ENCODE results near the gene SCN10A.

Gene SCN10A

DNA sequence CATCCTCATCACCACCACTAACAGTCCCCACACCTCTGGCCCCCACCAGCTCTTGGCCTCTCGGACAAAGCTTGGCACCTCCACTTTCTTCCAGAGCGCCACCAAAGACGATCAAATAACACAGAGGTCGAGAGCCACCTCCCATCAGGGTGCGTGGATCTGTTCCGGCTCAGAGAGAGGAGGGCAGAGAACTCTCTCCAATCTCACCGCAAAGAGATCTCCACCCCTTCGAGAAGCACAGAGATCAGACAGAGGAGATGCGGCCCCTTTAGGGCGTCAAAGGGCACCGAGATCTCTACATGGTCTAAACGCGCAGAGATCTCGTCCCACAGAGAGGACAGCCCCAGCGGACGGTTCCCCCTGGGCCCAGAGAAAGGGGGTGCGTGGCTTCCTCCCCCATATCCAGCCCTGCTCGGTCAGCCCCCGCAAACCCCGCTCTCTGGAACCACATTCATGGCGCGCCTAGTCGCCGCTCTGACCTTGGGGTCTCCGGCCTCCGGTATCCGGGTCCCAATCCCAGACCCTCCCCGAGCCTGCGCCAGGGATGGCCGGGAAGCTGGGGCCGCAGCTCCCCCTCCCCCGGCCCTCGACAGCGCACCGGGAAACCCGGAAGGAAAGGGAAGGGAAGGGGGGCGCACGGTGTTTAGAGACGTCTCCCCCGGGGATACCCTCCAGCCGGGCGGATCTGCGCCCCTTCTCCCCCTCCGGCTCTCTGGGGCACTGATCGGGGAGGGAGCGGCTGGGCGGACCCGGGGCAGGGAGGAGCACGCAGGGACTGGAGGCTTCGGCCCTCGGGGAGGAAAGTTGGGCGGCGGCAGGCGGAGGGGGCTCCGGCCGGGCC lies 167.1 kb downstream of the SCN10A start:
- in situ Hi-C loops (cut with MboI; ENCODE audit: low sequenced_read_pairs): loop anchor here (5.0 kb wide), 1 partner anchor 127 kb away; no protein-coding TSS in a partner anchor
- H3K4me1 ChIP-seq: peaks cover 7% of the 10 kb centered on the region
- DNase-seq (ENCODE audit: low spot score in 2 of 2): peak in 1 of 2 experiments; percentile 46
- H3K9me3 ChIP-seq: no peaks in the 10 kb centered on the region
- no peaks in the 10 kb centered on the region for H3K27me3 ChIP-seq (ENCODE audit: low read depth)
- peak overlapping the region; percentile 72 for H3K4me3 ChIP-seq
- H3K36me3 ChIP-seq (replicated peaks): no peaks in the 10 kb centered on the region

DNA sequence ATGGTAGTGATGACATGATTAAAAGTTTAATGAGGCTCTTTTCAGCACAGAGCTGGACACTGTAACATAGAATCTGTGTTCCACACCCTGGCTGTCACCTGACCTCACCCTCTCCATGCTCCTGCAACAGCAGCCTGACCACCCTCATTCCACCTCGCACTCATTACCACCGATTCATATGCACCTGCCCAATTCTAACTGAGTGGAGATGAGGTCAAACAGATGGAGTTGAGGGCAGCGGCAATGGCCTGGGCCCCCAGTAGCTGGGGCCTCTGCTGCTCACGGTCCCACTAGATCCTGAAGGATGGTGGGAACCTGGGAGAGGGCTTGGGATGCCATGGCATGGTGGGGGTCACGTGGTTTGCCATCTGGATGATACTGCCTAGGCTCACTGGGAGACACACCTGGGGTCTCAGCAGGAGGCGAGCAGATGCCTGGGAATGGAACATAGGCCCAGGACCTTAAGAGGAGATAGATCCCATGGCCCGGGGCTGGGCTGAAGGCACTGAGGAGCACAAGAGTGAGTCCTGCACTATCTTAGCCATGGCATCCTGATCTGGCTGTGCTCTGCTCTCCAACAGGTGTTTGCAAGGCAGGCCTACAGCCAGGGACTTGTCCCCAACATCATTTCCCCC lies 167.9 kb downstream of the SCN10A start:
- in situ Hi-C loops (cut with MboI; ENCODE audit: low sequenced_read_pairs): loop anchor here (5.0 kb wide), 1 partner anchor 126 kb away; no protein-coding TSS in a partner anchor
- Histone ChIP-seq H3K27me3 (ENCODE audit: low read depth) (no peaks in the 10 kb centered on the region), H3K4me3 (peak overlapping the region; percentile 72), H3K36me3 (replicated peaks) (no peaks in the 10 kb centered on the region), H3K4me1 (peaks cover 7% of the 10 kb centered on the region), H3K9me3 (no peaks in the 10 kb centered on the region)
- DNase-seq (ENCODE audit: low spot score in 2 of 2): peak in 1 of 2 experiments; percentile 1

DNA sequence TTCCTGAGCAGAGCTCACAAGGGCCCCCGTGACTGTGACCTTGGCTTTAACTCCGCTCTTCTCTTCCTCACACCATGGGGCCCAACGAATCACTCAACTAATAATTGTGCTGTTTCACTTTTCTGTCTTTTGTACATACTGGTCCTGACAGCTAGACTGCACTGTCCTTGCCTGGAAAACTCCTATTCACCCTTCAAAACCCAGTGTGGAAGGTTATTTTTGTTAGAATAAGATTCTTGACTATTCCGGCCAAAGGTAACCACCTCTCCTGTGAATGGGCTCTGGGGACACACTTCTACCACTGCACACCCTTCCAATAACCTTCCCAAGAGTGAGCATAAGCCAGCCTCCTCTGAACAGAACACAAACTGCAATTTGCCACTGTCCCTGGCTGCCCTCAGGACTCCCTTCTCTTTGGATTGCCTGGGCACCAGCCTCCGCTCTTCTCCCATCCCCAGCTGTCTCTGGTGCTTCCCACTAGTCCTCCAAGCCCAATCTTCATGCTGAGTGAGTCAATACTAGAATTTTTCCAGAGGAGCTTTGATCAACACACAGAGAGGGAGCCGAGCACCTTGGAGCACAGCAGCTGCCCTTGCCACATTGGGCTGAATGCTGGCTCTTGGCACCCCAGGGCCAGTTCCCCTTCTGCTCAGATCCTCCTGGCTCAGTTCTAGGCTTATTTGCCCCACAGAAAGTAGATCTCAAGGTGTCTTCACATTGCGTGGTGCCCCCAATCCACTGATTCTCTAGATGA lies 168.6 kb downstream of the SCN10A start:
- H3K27me3 ChIP-seq (ENCODE audit: low read depth): no peaks in the 10 kb centered on the region
- DNase-seq (ENCODE audit: low spot score in 2 of 2): peak in 1 of 2 experiments; percentile 3
- H3K4me1 ChIP-seq: peaks cover 7% of the 10 kb centered on the region
- in situ Hi-C loops (cut with MboI; ENCODE audit: low sequenced_read_pairs): loop anchor here (5.0 kb wide), 1 partner anchor 125 kb away; no protein-coding TSS in a partner anchor
- H3K4me3 ChIP-seq: no peak overlapping the region
- no peaks in the 10 kb centered on the region for H3K9me3 ChIP-seq
- no peaks in the 10 kb centered on the region for H3K36me3 ChIP-seq (replicated peaks)

Data from HAP-1 (cell line).